ENCODE data around the gene VIL1.

VIL1 gene

GRCh38 chr2:218435003-218435982 lies 16.4 kb downstream of the VIL1 start:
- H3K4me2 ChIP-seq (ENCODE audit: low read length) = no peak overlapping the region
- H3K36me3 ChIP-seq (ENCODE audit: insufficient read depth, low read length) = no peaks in the 10 kb centered on the region
- no peaks in the 10 kb centered on the region for H3K9me3 ChIP-seq (replicated peaks; ENCODE audit: low read length)
- no peak overlapping the region for H3K4me3 ChIP-seq (ENCODE audit: low read length)
- no peaks in the 10 kb centered on the region for H3K4me1 ChIP-seq (ENCODE audit: control insufficient read depth, insufficient read depth, low read length)
- no peak overlapping the region for H3K9ac ChIP-seq (ENCODE audit: low read depth, low read length)
- H3K27me3 ChIP-seq (ENCODE audit: control insufficient read depth, insufficient read depth, low read length) = peaks cover 21% of the 10 kb centered on the region

DNA sequence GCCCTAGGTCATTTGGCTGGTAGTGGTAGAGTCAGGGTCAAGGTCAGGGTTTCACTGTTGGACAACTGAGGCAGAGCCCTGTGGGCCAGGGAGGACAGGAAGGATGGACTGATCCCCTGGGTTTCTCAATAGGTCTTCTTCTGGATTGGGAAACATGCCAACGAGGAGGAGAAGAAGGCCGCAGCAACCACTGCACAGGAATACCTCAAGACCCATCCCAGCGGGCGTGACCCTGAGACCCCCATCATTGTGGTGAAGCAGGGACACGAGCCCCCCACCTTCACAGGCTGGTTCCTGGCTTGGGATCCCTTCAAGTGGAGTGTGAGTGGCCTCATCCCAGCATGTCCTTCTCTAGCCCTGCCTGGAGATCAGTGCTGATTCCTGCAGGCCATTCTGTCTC lies 18.1 kb downstream of the VIL1 start:
- H3K4me3 ChIP-seq (ENCODE audit: low read length) = no peak overlapping the region
- H3K4me1 ChIP-seq (ENCODE audit: control insufficient read depth, insufficient read depth, low read length) = no peaks in the 10 kb centered on the region
- H3K9ac ChIP-seq (ENCODE audit: low read depth, low read length) = no peak overlapping the region
- H3K9me3 ChIP-seq (replicated peaks; ENCODE audit: low read length) = no peaks in the 10 kb centered on the region
- peaks cover 12% of the 10 kb centered on the region for H3K27me3 ChIP-seq (ENCODE audit: control insufficient read depth, insufficient read depth, low read length)
- no peak overlapping the region for H3K4me2 ChIP-seq (ENCODE audit: low read length)
- no peaks in the 10 kb centered on the region for H3K36me3 ChIP-seq (ENCODE audit: insufficient read depth, low read length)

DNA sequence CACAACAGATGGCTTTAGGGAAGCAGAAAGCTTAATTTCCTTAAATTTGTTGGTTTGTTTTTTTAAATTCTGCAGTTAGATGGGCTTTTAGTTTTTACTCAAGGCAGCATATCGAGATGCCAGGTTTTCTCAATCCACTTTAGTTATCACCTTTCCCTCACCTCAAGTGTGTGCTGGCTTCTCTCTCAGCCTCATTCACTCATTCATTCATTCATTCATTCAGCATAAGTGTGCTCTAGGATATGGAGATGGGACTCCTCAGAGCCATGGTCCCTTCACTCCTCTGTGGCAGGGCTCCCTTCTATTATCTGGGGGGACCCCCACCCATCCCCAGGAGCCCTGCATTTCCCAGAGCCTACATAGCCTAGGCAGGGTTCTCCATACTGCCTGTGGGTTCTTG lies 19.0 kb downstream of the VIL1 start:
- no peaks in the 10 kb centered on the region for H3K36me3 ChIP-seq (ENCODE audit: insufficient read depth, low read length)
- no peak overlapping the region for H3K4me2 ChIP-seq (ENCODE audit: low read length)
- H3K9ac ChIP-seq (ENCODE audit: low read depth, low read length) = no peak overlapping the region
- no peak overlapping the region for H3K4me3 ChIP-seq (ENCODE audit: low read length)
- no peaks in the 10 kb centered on the region for H3K4me1 ChIP-seq (ENCODE audit: control insufficient read depth, insufficient read depth, low read length)
- peaks cover 4% of the 10 kb centered on the region for H3K27me3 ChIP-seq (ENCODE audit: control insufficient read depth, insufficient read depth, low read length)
- no peaks in the 10 kb centered on the region for H3K9me3 ChIP-seq (replicated peaks; ENCODE audit: low read length)

- no peaks in the 10 kb centered on the region for H3K4me1 ChIP-seq (ENCODE audit: control insufficient read depth, insufficient read depth, low read length)
Measured at GRCh38 chr2:218438596-218438995, 19.7 kb downstream of the VIL1 start.

GRCh38 chr2:218444692-218445357 lies 25.9 kb downstream of the VIL1 start:
- no peak overlapping the region for H3K9ac ChIP-seq (ENCODE audit: low read depth, low read length)
- H3K27me3 ChIP-seq (ENCODE audit: control insufficient read depth, insufficient read depth, low read length) = no peaks in the 10 kb centered on the region
- H3K9me3 ChIP-seq (replicated peaks; ENCODE audit: low read length) = no peaks in the 10 kb centered on the region
- peaks cover 8% of the 10 kb centered on the region for H3K36me3 ChIP-seq (ENCODE audit: insufficient read depth, low read length)
- no peak overlapping the region for H3K4me3 ChIP-seq (ENCODE audit: low read length)
- no peak overlapping the region for H3K4me2 ChIP-seq (ENCODE audit: low read length)
- peaks cover 6% of the 10 kb centered on the region for H3K4me1 ChIP-seq (ENCODE audit: control insufficient read depth, insufficient read depth, low read length)

More at GRCh38 chr2:218438596-218438995, 19.7 kb downstream of the VIL1 start:
- Histone ChIP-seq H3K9me3 (replicated peaks; ENCODE audit: low read length) (no peaks in the 10 kb centered on the region), H3K4me3 (ENCODE audit: low read length) (no peak overlapping the region), H3K4me2 (ENCODE audit: low read length) (no peak overlapping the region), H3K27me3 (ENCODE audit: control insufficient read depth, insufficient read depth, low read length) (peaks cover 4% of the 10 kb centered on the region), H3K9ac (ENCODE audit: low read depth, low read length) (no peak overlapping the region), H3K36me3 (ENCODE audit: insufficient read depth, low read length) (no peaks in the 10 kb centered on the region)

GRCh38 chr2:218445602-218446001 lies 26.7 kb downstream of the VIL1 start:
- no peaks in the 10 kb centered on the region for H3K9me3 ChIP-seq (replicated peaks; ENCODE audit: low read length)
- H3K4me1 ChIP-seq (ENCODE audit: control insufficient read depth, insufficient read depth, low read length) = peaks cover 6% of the 10 kb centered on the region
- peaks cover 9% of the 10 kb centered on the region for H3K36me3 ChIP-seq (ENCODE audit: insufficient read depth, low read length)
- H3K4me2 ChIP-seq (ENCODE audit: low read length) = no peak overlapping the region
- no peak overlapping the region for H3K9ac ChIP-seq (ENCODE audit: low read depth, low read length)
- H3K4me3 ChIP-seq (ENCODE audit: low read length) = no peak overlapping the region
- no peaks in the 10 kb centered on the region for H3K27me3 ChIP-seq (ENCODE audit: control insufficient read depth, insufficient read depth, low read length)

DNA sequence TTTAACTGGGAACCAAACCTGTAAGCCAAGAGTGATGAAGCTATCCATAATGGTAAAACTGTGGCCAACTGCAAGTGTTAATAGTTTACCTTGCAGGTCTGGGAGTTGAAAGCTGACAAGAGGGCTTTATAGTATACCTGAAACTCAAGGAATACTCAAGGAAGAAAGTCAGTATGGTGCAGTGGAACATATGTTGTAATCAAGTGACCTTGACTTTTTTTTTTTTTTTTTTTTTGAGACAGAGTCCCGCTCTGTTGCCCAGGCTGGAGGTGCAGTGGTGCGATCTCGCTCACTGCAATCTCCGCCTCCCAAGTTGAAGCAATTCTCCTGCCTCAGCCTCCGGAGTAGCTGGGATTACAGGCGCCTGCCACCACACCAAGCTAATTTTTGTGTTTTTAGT lies 27.6 kb downstream of the VIL1 start:
- Histone ChIP-seq H3K4me1 (ENCODE audit: control insufficient read depth, insufficient read depth, low read length) (peaks cover 6% of the 10 kb centered on the region), H3K9me3 (replicated peaks; ENCODE audit: low read length) (no peaks in the 10 kb centered on the region), H3K4me3 (ENCODE audit: low read length) (no peak overlapping the region), H3K27me3 (ENCODE audit: control insufficient read depth, insufficient read depth, low read length) (no peaks in the 10 kb centered on the region), H3K9ac (ENCODE audit: low read depth, low read length) (no peak overlapping the region), H3K36me3 (ENCODE audit: insufficient read depth, low read length) (peaks cover 9% of the 10 kb centered on the region), H3K4me2 (ENCODE audit: low read length) (no peak overlapping the region)

DNA sequence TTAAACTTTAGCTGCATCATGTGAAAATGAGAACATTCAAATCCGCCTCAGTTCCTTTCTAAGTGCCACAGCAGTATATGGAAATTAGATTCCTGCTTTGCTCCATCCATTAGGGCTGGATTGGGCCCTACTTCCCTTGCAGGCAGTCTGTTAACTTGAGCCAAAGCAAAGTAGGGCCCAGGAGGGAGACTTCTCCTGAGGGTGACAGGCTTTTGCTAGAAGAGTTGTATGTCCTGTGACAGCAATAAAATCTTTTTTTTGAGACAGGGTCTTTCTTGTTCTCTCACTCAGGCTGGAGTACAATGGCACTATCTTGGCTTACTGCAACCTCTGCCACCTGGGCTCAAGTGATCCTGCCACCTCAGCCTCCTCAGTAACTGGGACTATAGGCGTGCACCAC lies 28.1 kb downstream of the VIL1 start:
- no peaks in the 10 kb centered on the region for H3K27me3 ChIP-seq (ENCODE audit: control insufficient read depth, insufficient read depth, low read length)
- no peak overlapping the region for H3K4me3 ChIP-seq (ENCODE audit: low read length)
- no peak overlapping the region for H3K4me2 ChIP-seq (ENCODE audit: low read length)
- H3K36me3 ChIP-seq (ENCODE audit: insufficient read depth, low read length) = peaks cover 9% of the 10 kb centered on the region
- no peaks in the 10 kb centered on the region for H3K9me3 ChIP-seq (replicated peaks; ENCODE audit: low read length)
- H3K4me1 ChIP-seq (ENCODE audit: control insufficient read depth, insufficient read depth, low read length) = peaks cover 6% of the 10 kb centered on the region
- no peak overlapping the region for H3K9ac ChIP-seq (ENCODE audit: low read depth, low read length)

DNA sequence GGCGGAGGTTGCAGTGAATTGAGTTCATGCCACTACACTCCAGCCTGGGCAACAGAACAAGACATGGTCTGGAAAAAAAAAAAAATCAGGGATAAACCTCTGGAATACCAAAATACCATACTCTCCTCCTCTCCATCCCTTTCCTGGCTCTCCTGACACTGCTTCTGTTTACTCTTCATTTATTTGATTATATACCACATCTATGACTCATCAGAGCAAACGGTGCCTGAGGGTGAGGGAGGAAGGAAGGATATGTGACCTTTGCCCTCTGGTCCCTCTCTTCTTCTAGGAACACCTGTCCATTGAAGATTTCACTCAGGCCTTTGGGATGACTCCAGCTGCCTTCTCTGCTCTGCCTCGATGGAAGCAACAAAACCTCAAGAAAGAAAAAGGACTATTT lies 30.0 kb downstream of the VIL1 start:
- Histone ChIP-seq H3K27me3 (ENCODE audit: control insufficient read depth, insufficient read depth, low read length) (no peaks in the 10 kb centered on the region), H3K4me3 (ENCODE audit: low read length) (no peak overlapping the region), H3K4me2 (ENCODE audit: low read length) (no peak overlapping the region), H3K9me3 (replicated peaks; ENCODE audit: low read length) (no peaks in the 10 kb centered on the region), H3K36me3 (ENCODE audit: insufficient read depth, low read length) (peaks cover 14% of the 10 kb centered on the region), H3K9ac (ENCODE audit: low read depth, low read length) (no peak overlapping the region), H3K4me1 (ENCODE audit: control insufficient read depth, insufficient read depth, low read length) (peaks cover 6% of the 10 kb centered on the region)

DNA sequence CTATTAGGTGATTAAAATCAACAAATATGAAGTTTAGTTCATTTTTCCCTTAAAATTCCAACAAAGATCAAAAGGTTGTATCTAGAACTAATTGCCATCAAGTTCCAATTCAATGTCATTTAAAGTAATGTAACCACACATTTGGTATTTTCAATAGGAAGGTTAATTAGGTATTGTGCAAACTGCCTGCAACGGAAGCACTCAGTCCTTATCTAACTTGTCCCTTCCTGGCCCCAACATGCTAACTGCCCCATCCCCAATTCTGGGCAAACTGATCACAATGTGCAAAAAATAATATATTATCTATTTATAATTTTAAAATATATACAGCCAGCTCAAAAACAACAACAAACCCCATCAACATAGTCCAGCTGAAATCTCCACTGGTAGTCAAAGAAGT lies 33.2 kb downstream of the VIL1 start:
- Histone ChIP-seq H3K4me2 (ENCODE audit: low read length) (no peak overlapping the region), H3K4me3 (ENCODE audit: low read length) (no peak overlapping the region), H3K4me1 (ENCODE audit: control insufficient read depth, insufficient read depth, low read length) (peaks cover 6% of the 10 kb centered on the region), H3K27me3 (ENCODE audit: control insufficient read depth, insufficient read depth, low read length) (no peaks in the 10 kb centered on the region), H3K36me3 (ENCODE audit: insufficient read depth, low read length) (peaks cover 25% of the 10 kb centered on the region), H3K9ac (ENCODE audit: low read depth, low read length) (no peak overlapping the region), H3K9me3 (replicated peaks; ENCODE audit: low read length) (no peaks in the 10 kb centered on the region)

DNA sequence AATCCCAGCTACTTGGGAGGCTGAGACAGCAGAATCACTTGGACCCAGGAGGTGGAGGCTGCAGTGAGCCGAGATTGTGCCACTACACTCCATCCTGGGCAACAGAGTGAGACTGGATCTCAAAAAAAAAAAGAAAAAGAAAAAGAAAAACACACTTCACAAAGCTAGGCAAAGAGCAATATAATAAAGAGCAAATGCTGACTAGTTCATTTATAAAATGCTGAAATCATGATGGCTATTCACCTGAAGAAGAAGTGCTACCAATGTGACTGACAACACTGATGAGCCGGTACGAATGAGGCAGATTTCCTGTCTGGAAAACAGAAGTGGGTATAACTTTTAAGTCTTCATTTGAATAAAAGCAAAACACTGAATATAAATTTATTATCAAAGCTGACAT lies 37.9 kb downstream of the VIL1 start:
- Histone ChIP-seq H3K9me3 (replicated peaks; ENCODE audit: low read length) (no peaks in the 10 kb centered on the region), H3K4me3 (ENCODE audit: low read length) (no peak overlapping the region), H3K4me2 (ENCODE audit: low read length) (no peak overlapping the region), H3K9ac (ENCODE audit: low read depth, low read length) (no peak overlapping the region), H3K4me1 (ENCODE audit: control insufficient read depth, insufficient read depth, low read length) (no peaks in the 10 kb centered on the region), H3K36me3 (ENCODE audit: insufficient read depth, low read length) (peaks cover 21% of the 10 kb centered on the region), H3K27me3 (ENCODE audit: control insufficient read depth, insufficient read depth, low read length) (no peaks in the 10 kb centered on the region)

All from skeletal muscle satellite cell (primary cell).